Mesodermal cell (in vitro differentiated cells): ENCODE measurements around the gene PRKD2.
"Not testable (repeated sequence)": the region's sequence is repeated elsewhere in the genome, so short reads cannot be mapped to it uniquely, and the experiment has no call there.

Experiments used
- H3K27ac ChIP-seq: 2 replicates; pipeline ENCODE4 v1.7.0; 2013; ENCODE audit warnings: mild to moderate bottlenecking, low read depth, low read length, moderate library complexity; ENCODE audit not compliant: severe bottlenecking
- H3K36me3 ChIP-seq: 2 replicates; pipeline ENCODE4 v1.7.1; 2013; ENCODE audit warnings: mild to moderate bottlenecking, low read length, moderate library complexity; ENCODE audit not compliant: control insufficient read depth, insufficient read depth
- H3K4me1 ChIP-seq: one replicate; pipeline ENCODE4 v1.7.1; 2013; ENCODE audit warnings: mild to moderate bottlenecking, low read length; ENCODE audit not compliant: insufficient read depth, control insufficient read depth, poor library complexity, severe bottlenecking
- H3K4me3 ChIP-seq: 2 replicates; pipeline ENCODE4 v1.7.0; 2013; ENCODE audit warnings: low read length, control low read depth, mild to moderate bottlenecking; ENCODE audit not compliant: insufficient read depth, poor library complexity, severe bottlenecking; ENCODE audit errors: extremely low read depth
- H3K9me3 ChIP-seq: 2 replicates; pipeline ENCODE4 v1.7.1; 2013; ENCODE audit warnings: mild to moderate bottlenecking, low read length, moderate library complexity; ENCODE audit not compliant: control insufficient read depth
- WGBS, 2 experiments: methylation state at CpG; one replicate each; pipeline ENCODE4 v1.1.5; 2013; ENCODE audit warnings: missing lambda C conversion rate in 2 of 2; ENCODE audit not compliant: insufficient coverage in 2 of 2; 5-methylcytosine and 5-hydroxymethylcytosine counted together

The PRKD2 gene

GRCh38 chr19:46717716-46718143 lies 816 bp upstream of the PRKD2 start:
- peaks cover 19% of the 10 kb centered on the region for H3K4me1 ChIP-seq
- H3K27ac ChIP-seq = peak overlapping the region; percentile 36
- H3K9me3 ChIP-seq = no peaks in the 10 kb centered on the region
- WGBS, 2 experiments = 85 to 89% methylated on average over 4 to 6 of the region's 9 CpGs
- peak overlapping the region; percentile 90 for H3K4me3 ChIP-seq
- peaks cover 36% of the 10 kb centered on the region for H3K36me3 ChIP-seq

DNA sequence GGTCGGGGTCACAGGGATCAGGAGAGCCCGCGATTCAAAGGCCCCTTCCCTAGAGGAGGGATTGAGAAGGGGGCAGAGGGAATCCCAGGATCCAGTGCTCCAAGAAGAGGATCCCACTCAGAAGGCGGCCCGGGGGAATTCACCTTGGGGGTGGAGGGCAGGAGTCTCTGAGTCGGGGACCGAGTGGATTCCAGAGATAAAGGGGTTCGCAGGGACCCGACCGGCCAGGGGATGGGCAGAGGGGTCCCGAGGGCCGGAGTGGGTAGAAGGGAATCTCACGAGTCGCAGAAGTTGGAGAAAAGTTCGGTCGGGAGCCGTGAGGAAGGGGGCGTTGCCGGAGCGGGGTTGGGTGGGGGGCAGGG lies 261 bp downstream of the PRKD2 start:
- WGBS, 2 experiments = 1 to 3% methylated on average over 6 to 15 of the region's 20 CpGs
- H3K4me1 ChIP-seq = peaks cover 15% of the 10 kb centered on the region
- H3K9me3 ChIP-seq = no peaks in the 10 kb centered on the region
- peaks cover 33% of the 10 kb centered on the region for H3K36me3 ChIP-seq
- H3K4me3 ChIP-seq = peak overlapping the region; percentile 90
- H3K27ac ChIP-seq = peak overlapping the region; percentile 71

DNA sequence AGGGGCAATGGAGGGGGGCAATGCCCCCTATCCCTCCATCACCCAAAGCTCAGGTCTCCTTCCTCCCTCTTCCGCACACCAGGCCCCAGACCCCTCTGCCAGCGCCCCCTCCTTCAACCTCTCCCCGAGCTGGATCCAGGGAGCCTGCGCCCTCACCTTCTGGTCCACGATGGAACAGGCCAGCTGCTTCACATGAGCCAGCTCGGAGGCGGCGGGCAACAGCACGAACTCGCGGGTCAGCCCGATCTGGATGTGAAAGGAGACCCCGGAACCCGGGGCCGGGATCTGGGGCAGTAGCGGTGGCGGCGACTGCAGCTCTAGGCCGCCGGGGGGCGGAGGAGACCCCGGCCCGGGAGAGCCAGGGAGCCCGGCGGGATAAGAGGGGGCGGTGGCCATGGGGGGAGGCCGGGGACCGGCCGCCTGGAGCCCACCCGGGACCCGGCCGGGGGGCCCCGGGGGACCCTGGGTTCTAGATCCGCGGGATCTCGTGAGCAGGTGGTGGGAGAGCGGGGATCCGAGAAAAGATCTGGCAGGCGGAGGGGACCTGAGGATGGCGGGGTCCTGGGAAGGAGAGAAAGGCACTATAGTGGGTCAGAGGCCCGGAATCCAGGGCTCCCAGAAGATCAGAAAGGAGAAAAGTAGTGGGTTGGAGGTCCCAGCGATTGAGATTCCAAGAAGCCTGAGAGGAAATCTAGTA lies 791 bp downstream of the PRKD2 start:
- WGBS, 2 experiments = 0 to 1% methylated on average over 26 to 31 of the region's 42 CpGs
- Histone ChIP-seq H3K36me3 (peaks cover 31% of the 10 kb centered on the region), H3K4me1 (peaks cover 15% of the 10 kb centered on the region), H3K27ac (peak overlapping the region; percentile 71), H3K4me3 (peak overlapping the region; percentile 90), H3K9me3 (no peaks in the 10 kb centered on the region)

DNA sequence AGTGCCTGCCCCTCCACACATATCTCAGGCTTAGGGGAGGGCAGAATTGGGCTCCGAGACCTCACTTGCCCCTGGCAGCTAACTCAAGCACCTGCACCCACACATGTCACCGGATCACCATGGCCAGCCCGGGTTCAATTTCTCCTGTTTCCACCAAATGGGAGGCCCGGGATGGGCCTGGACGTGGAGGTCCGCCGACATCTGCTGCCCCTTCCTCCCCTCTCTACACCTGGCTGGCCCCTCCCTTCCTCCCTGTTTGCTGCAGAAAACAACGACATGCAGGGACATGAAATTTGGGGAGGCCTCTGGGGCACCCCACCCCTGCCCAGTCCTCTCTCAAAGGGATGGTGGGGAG lies 1.3 kb downstream of the PRKD2 start:
- WGBS, 2 experiments = 6 to 10% methylated on average over 4 to 7 of the region's 8 CpGs
- no peak overlapping the region for H3K27ac ChIP-seq

GRCh38 chr19:46714444-46715106 lies 2.3 kb downstream of the PRKD2 start:
- peaks cover 11% of the 10 kb centered on the region for H3K4me1 ChIP-seq
- H3K4me3 ChIP-seq = peak overlapping the region; percentile 90
- H3K36me3 ChIP-seq = peaks cover 33% of the 10 kb centered on the region
- 21 to 27% methylated on average over 2 to 5 of the region's 12 CpGs for whole genome bisulfite sequencing, 2 experiments
- peak overlapping the region; percentile 67 for H3K27ac ChIP-seq
- H3K9me3 ChIP-seq = no peaks in the 10 kb centered on the region

More for the DNA sequence above, 1.3 kb downstream of the PRKD2 start:
- Histone ChIP-seq H3K36me3 (peaks cover 31% of the 10 kb centered on the region), H3K4me1 (peaks cover 15% of the 10 kb centered on the region), H3K4me3 (peak overlapping the region; percentile 90), H3K9me3 (no peaks in the 10 kb centered on the region)

DNA sequence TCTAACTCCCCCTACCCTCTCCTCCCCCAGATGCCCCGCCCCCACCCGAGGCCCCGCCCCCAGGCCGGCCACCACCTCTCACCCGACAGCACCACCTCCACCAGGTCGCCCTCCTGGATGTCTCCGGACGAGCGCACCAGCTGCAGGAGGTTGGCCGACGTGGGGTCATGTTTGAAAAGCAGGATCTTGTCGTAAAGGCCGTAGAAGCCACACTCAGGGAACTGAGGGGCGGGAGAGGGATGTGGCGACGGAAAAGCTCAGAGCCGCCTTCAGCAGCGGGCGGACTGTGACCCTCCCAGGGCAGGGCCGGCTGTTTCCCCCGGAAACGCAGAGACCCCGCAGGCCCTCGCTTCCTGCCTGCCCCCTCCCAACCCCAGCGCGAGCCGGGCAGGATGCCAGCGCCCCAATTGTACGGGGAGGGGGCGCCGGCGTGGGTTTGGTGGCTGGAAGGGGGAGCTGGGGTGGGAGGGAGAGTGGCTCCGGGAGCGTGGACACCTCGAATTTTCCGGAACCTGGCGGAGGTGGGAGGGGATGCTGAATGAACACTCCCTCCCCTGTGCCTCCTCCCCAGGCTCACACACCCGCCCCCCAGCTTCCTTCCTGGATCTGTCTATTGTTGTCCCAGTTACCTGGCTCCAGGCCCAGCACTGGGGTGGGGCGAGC lies 3.0 kb downstream of the PRKD2 start:
- H3K36me3 ChIP-seq = peaks cover 35% of the 10 kb centered on the region
- no peaks in the 10 kb centered on the region for H3K9me3 ChIP-seq
- peak overlapping the region; percentile 67 for H3K27ac ChIP-seq
- WGBS, 2 experiments = 2 to 5% methylated on average over 6 to 12 of the region's 39 CpGs
- H3K4me3 ChIP-seq = peak overlapping the region; percentile 90
- peaks cover 11% of the 10 kb centered on the region for H3K4me1 ChIP-seq

DNA sequence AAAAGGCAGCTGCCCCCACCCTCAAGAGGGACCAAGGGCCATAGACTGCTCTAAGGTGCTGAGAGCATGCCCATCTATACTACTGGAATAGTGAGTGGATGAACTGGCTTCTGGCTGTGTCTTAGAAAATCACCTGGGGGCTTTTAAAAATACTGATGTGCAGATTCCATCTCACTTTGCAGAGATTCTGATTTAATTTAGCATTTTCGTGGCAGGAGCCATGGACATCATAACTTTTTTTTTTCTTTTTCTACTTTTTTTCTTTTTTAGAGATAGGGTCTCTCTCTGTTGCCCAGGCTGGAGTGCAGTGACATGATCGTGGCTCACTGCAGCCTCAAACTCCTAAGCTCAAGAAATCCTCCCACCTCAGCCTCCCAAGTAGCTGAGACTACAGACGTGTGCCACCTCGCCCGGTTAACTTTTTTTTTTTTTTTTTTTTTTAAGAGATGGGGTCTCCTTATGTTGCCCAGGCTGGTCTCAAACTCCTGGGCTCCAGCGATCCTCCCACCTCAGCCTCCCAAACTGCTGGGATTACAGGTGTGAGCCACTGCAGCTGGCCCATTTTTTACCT lies 4.1 kb downstream of the PRKD2 start:
- not testable (repeated sequence) for H3K4me3 ChIP-seq, H3K9me3 ChIP-seq, H3K27ac ChIP-seq
- Histone ChIP-seq H3K4me1 (peaks cover 11% of the 10 kb centered on the region), H3K36me3 (peaks cover 42% of the 10 kb centered on the region)
- WGBS, 2 experiments = 80 to 100% methylated on average over 1 to 3 of the region's 6 CpGs

DNA sequence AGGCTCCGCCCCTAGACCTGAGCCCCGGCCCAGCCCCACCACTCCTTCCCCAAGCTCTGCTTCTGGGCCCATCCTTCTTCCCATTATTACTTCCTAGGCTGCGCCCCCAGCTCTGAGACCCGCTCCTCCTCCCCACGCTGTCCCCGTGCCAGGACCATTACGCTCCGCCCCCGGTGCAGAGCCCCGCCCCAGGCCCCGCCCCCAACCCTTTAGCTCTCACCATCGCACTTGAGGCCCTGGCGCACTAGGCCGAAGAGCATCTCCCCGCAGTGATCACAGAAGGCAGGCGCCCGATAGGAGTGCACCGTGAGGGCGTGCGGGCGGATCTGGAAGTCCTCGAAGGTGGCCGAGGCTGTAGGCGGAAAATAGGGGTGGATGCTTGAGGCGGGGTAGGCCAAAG lies 6.2 kb downstream of the PRKD2 start:
- peaks cover 11% of the 10 kb centered on the region for H3K4me1 ChIP-seq
- no peak overlapping the region for H3K27ac ChIP-seq
- no peaks in the 10 kb centered on the region for H3K9me3 ChIP-seq
- no peak overlapping the region for H3K4me3 ChIP-seq
- H3K36me3 ChIP-seq = peaks cover 58% of the 10 kb centered on the region
- WGBS, 2 experiments = 86 to 95% methylated on average over 7 to 20 of the region's 25 CpGs

DNA sequence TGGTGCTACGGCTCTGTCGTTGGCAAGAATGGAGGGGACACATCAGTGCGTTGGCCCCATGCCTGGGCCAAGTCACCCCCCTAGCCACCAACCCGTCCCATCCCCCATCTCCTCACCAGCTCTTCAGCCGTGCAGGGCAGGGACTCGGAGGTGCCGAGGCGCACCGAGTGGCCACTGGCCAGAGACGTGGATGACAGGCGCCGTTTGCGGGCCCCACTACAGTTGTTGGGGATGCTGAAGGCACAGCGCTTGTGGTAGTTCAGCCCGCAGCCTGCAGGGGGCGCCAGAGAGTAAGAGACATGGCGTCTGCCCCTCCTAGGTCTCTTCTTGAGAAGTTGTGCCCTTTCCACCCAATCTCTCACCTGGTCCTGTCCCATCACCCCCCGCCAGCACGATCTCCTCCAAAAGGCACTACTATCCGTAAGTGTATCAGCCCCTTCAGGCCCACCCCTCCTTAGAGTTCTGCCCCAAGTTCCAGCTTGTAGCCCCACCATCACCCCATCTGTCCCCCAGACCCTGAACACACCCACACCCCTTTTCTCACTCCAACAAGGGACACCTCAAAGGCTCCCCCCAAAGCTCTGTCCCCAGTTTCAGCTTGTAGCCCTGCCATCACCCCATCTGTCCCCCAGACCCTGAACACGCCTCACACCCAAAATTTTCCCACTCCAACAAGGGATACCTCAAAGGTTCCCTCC lies 12.4 kb downstream of the PRKD2 start:
- no peak overlapping the region for H3K27ac ChIP-seq
- no peaks in the 10 kb centered on the region for H3K4me1 ChIP-seq
- H3K4me3 ChIP-seq = no peak overlapping the region
- H3K9me3 ChIP-seq = no peaks in the 10 kb centered on the region
- 39 to 50% methylated on average over 13 to 15 of the region's 21 CpGs for WGBS, 2 experiments
- peaks cover 83% of the 10 kb centered on the region for H3K36me3 ChIP-seq

DNA sequence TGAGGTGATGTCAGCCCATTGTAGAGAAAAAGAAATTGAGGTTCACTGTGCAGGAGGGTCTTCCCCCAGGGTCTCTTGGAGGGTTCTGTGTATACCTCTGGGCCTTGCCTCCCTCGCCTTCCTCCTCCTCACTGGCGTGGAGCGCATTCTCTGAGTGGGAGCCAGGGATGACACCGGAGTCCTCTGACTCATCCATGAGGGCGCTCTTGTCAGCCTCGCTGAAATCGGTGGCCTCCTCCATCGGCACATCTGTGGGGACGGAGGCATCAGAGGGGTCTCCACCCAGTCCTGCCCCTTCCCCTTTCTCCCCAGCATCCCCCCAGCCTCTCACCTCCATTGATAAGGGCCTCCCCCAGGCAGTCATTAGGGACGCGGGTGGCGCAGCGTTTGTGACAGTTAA lies 16.2 kb downstream of the PRKD2 start:
- 94 to 97% methylated on average over 8 to 13 of the region's 13 CpGs for WGBS, 2 experiments
- no peak overlapping the region for H3K27ac ChIP-seq
- no peaks in the 10 kb centered on the region for H3K9me3 ChIP-seq
- H3K36me3 ChIP-seq = peaks cover 79% of the 10 kb centered on the region
- H3K4me1 ChIP-seq = peaks cover 10% of the 10 kb centered on the region
- H3K4me3 ChIP-seq = no peak overlapping the region
